ENCODE results near the gene LRRTM4. TPM values are rescaled to one million over a fixed set of nuclear protein-coding genes. Genes with fewer than 3 reads are reported as not detected.

Gene LRRTM4
- total RNA-seq, 1 experiment from 2014 or later, result 9.4 TPM

DNA sequence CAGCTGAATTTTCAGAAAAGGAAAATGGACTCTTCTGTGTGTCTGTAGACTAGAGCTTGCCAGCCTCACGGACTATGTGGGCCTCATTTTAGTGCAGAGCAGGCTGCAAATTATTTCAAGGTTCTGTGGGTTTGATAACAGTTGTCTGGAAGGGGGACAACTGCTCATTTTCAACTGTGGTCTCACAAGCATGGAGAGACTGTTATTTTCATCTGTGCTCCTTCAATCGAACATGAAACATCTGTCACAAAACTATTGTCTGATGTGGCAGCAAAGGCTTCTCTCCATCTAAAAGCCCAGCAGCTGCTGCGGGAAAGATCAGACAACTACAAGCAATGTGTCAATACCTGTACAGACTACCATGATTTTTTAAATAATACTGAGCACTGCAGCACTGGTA is 211.8 kb downstream of the LRRTM4 start:
- Mint-ChIP-seq H3K4me1 (peaks cover 16% of the 10 kb centered on the region), H3K4me3 (no peak overlapping the region), H3K9me3 (no peaks in the 10 kb centered on the region), H3K27me3 (ENCODE audit: low read depth) (no peaks in the 10 kb centered on the region), H3K27ac (no peak overlapping the region), H3K36me3 (no peaks in the 10 kb centered on the region)
- ATAC-seq (no peak), DNase-seq (ENCODE audit: low spot score) (no peak)
- ChIA-PET POLR2A (no interaction called here), CTCF (interaction anchor here (0.5 kb wide), 1 partner anchor 440 kb away, joined by 6 read pairs; no protein-coding TSS in a partner anchor)
- TF ChIP-seq, protein P1, sequence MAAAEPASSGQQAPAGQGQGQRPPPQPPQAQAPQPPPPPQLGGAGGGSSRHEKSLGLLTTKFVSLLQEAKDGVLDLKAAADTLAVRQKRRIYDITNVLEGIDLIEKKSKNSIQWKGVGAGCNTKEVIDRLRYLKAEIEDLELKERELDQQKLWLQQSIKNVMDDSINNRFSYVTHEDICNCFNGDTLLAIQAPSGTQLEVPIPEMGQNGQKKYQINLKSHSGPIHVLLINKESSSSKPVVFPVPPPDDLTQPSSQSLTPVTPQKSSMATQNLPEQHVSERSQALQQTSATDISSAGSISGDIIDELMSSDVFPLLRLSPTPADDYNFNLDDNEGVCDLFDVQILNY (CRISPR knock-in tag; IDR thresholded peaks at IDR 0.05), result no peak
- TF ChIP-seq, protein P2, sequence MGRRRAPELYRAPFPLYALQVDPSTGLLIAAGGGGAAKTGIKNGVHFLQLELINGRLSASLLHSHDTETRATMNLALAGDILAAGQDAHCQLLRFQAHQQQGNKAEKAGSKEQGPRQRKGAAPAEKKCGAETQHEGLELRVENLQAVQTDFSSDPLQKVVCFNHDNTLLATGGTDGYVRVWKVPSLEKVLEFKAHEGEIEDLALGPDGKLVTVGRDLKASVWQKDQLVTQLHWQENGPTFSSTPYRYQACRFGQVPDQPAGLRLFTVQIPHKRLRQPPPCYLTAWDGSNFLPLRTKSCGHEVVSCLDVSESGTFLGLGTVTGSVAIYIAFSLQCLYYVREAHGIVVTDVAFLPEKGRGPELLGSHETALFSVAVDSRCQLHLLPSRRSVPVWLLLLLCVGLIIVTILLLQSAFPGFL (CRISPR knock-in tag; IDR thresholded peaks at IDR 0.05; ENCODE audit: borderline replicate concordance), result no peak
- TF ChIP-seq, protein P3, sequence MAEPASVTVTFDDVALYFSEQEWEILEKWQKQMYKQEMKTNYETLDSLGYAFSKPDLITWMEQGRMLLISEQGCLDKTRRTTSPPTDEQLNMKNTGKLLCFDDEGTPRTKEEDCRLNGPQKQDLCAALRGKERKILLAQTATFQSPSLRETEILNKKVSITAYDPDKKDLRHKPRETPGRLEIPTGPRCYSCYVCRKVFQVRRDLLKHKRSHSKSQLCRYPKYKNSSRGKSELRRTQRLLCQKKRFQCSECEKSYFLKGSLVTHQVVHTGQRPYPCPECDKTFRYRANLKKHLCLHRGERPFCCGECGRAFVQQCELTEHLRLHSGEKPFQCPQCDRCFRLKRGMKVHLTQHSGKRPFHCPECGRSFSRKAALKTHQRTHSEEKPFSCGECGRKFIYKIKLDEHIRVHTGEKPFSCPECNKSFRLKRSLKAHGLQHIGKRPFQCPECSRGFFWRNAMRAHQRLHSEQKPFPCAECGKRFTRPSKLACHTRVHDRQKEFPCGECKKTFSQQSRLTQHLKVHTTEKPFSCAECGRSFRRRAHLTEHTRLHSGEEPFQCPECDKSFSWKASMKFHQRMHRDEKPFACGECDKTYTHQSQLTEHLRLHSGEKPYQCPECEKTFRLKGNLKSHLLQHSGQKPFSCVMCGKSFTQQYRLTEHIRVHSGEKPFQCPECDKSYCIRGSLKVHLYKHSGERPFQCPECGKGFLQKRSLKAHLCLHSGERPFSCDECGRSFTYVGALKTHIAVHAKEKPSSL (CRISPR knock-in tag; conservative IDR thresholded peaks at IDR 0.05), result no peak
- no peak for TF ChIP-seq TCF7 (CRISPR knock-in tag; IDR thresholded peaks at IDR 0.05; ENCODE audit: low read depth)
- TF ChIP-seq ZNF232 (CRISPR knock-in tag; IDR thresholded peaks at IDR 0.05), result no peak

DNA sequence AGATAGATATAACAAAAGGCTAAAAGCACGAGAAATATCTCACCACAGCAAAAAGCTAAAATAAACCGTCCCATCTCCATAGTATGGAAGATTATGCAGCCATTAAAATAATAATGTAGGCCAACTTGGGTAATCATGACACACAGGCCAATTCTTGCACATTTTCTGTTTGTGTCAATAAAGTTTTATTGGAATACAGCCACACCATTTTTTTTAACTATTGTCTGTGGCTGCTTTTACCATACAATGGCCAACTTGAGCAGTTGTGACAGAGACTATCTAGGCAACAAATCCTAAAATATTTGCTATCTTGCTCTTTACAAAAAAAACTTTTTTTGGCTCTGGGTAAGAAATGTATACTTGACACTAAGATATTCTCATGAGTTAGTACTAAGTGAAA is 212.5 kb downstream of the LRRTM4 start:
- ATAC-seq (no peak), DNase-seq (ENCODE audit: low spot score) (no peak)
- CTCF ChIA-PET, result no interaction called here
- Mint-ChIP-seq H3K4me3 (no peak overlapping the region), H3K27ac (no peak overlapping the region), H3K27me3 (ENCODE audit: low read depth) (no peaks in the 10 kb centered on the region), H3K36me3 (no peaks in the 10 kb centered on the region), H3K4me1 (peaks cover 16% of the 10 kb centered on the region), H3K9me3 (no peaks in the 10 kb centered on the region)
- POLR2A ChIA-PET, result no interaction called here
- TF ChIP-seq TEAD4 (CRISPR knock-in tag; IDR thresholded peaks at IDR 0.05) (no peak), ZNF416 (CRISPR knock-in tag; IDR thresholded peaks at IDR 0.05) (no peak), ZNF121 (CRISPR knock-in tag; IDR thresholded peaks at IDR 0.05) (no peak), MYBL2 (CRISPR knock-in tag; IDR thresholded peaks at IDR 0.05) (no peak), ATF1 (CRISPR knock-in tag; IDR thresholded peaks at IDR 0.05) (no peak), ELF4 (CRISPR knock-in tag; IDR thresholded peaks at IDR 0.05; ENCODE audit: low read depth) (no peak), RELA (CRISPR knock-in tag; IDR thresholded peaks at IDR 0.05; ENCODE audit: borderline replicate concordance) (no peak), NR2C2 (CRISPR knock-in tag; IDR thresholded peaks at IDR 0.05) (no peak), ZNF138 (CRISPR knock-in tag; conservative IDR thresholded peaks at IDR 0.05) (no peak), ZNF263 (CRISPR knock-in tag; IDR thresholded peaks at IDR 0.05; ENCODE audit: low read depth) (no peak), TP53 (CRISPR knock-in tag; IDR thresholded peaks at IDR 0.05) (no peak), SMAD4 (CRISPR knock-in tag; IDR thresholded peaks at IDR 0.05) (no peak), NR3C1 (CRISPR knock-in tag; conservative IDR thresholded peaks at IDR 0.05; ENCODE audit: low read depth) (no peak)
- TF ChIP-seq, protein P4, sequence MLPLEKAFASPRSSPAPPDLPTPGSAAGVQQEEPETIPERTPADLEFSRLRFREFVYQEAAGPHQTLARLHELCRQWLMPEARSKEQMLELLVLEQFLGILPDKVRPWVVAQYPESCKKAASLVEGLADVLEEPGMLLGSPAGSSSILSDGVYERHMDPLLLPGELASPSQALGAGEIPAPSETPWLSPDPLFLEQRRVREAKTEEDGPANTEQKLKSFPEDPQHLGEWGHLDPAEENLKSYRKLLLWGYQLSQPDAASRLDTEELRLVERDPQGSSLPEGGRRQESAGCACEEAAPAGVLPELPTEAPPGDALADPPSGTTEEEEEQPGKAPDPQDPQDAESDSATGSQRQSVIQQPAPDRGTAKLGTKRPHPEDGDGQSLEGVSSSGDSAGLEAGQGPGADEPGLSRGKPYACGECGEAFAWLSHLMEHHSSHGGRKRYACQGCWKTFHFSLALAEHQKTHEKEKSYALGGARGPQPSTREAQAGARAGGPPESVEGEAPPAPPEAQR (CRISPR knock-in tag; IDR thresholded peaks at IDR 0.05), result no peak
- TF ChIP-seq, protein P5, sequence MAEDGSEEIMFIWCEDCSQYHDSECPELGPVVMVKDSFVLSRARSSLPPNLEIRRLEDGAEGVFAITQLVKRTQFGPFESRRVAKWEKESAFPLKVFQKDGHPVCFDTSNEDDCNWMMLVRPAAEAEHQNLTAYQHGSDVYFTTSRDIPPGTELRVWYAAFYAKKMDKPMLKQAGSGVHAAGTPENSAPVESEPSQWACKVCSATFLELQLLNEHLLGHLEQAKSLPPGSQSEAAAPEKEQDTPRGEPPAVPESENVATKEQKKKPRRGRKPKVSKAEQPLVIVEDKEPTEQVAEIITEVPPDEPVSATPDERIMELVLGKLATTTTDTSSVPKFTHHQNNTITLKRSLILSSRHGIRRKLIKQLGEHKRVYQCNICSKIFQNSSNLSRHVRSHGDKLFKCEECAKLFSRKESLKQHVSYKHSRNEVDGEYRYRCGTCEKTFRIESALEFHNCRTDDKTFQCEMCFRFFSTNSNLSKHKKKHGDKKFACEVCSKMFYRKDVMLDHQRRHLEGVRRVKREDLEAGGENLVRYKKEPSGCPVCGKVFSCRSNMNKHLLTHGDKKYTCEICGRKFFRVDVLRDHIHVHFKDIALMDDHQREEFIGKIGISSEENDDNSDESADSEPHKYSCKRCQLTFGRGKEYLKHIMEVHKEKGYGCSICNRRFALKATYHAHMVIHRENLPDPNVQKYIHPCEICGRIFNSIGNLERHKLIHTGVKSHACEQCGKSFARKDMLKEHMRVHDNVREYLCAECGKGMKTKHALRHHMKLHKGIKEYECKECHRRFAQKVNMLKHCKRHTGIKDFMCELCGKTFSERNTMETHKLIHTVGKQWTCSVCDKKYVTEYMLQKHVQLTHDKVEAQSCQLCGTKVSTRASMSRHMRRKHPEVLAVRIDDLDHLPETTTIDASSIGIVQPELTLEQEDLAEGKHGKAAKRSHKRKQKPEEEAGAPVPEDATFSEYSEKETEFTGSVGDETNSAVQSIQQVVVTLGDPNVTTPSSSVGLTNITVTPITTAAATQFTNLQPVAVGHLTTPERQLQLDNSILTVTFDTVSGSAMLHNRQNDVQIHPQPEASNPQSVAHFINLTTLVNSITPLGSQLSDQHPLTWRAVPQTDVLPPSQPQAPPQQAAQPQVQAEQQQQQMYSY (CRISPR knock-in tag; IDR thresholded peaks at IDR 0.05), result no peak
- TF ChIP-seq, protein P6, sequence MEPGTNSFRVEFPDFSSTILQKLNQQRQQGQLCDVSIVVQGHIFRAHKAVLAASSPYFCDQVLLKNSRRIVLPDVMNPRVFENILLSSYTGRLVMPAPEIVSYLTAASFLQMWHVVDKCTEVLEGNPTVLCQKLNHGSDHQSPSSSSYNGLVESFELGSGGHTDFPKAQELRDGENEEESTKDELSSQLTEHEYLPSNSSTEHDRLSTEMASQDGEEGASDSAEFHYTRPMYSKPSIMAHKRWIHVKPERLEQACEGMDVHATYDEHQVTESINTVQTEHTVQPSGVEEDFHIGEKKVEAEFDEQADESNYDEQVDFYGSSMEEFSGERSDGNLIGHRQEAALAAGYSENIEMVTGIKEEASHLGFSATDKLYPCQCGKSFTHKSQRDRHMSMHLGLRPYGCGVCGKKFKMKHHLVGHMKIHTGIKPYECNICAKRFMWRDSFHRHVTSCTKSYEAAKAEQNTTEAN (CRISPR knock-in tag; IDR thresholded peaks at IDR 0.05), result no peak
- TF ChIP-seq, protein P7, sequence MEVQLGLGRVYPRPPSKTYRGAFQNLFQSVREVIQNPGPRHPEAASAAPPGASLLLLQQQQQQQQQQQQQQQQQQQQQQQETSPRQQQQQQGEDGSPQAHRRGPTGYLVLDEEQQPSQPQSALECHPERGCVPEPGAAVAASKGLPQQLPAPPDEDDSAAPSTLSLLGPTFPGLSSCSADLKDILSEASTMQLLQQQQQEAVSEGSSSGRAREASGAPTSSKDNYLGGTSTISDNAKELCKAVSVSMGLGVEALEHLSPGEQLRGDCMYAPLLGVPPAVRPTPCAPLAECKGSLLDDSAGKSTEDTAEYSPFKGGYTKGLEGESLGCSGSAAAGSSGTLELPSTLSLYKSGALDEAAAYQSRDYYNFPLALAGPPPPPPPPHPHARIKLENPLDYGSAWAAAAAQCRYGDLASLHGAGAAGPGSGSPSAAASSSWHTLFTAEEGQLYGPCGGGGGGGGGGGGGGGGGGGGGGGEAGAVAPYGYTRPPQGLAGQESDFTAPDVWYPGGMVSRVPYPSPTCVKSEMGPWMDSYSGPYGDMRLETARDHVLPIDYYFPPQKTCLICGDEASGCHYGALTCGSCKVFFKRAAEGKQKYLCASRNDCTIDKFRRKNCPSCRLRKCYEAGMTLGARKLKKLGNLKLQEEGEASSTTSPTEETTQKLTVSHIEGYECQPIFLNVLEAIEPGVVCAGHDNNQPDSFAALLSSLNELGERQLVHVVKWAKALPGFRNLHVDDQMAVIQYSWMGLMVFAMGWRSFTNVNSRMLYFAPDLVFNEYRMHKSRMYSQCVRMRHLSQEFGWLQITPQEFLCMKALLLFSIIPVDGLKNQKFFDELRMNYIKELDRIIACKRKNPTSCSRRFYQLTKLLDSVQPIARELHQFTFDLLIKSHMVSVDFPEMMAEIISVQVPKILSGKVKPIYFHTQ (CRISPR knock-in tag; IDR thresholded peaks at IDR 0.05), result no peak

Data from WTC11 (cell line).